GM12873 (cell line): ENCODE results near the gene CORO2B.

Experiments used
- CTCF ChIP-seq: IDR thresholded peaks from 2 replicates; pipeline ENCODE4 v1.5.1; 2012; ENCODE audit warnings: low read depth, mild to moderate bottlenecking, moderate library complexity, low read length, control low read depth; ENCODE audit not compliant: insufficient read depth; ENCODE audit errors: missing control alignments

The CORO2B gene

GRCh38 chr15:68559345-68560310, 19.2 kb upstream of the CORO2B start:
- peak; percentile 94 for TF ChIP-seq CTCF

DNA sequence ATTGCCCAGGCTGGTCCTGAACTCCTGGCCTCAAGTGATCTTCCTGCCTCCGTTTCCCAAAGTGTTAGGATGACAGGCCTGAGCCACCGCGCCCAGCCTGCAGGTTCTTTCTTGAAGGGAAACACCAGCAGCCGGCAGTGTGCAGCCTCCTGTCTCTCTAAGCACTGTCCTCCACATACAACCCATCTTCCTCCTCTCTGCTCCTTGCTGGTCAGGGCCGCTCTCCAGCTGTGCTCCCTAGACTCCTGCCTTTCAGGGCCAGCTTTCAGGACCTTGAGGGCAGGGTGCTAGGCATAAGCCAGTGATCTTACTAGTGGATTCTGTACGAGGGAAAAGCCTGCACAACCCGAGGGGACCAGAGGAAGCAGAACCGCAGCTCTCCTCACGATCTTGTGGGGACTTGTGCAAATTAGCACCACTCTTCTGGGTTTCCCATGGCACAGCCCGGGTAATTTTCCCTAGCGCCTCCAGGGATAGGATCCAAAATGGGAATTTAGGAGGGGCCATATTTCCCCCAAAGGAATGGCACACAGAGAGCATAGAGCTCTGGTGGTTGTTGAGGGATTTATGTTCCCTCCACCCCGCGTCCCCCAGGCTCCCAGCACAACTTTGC, 18.2 kb upstream of the CORO2B start:
- no peak for TF ChIP-seq CTCF

GRCh38 chr15:68561171-68561900, 17.5 kb upstream of the CORO2B start:
- no peak for TF ChIP-seq CTCF

DNA sequence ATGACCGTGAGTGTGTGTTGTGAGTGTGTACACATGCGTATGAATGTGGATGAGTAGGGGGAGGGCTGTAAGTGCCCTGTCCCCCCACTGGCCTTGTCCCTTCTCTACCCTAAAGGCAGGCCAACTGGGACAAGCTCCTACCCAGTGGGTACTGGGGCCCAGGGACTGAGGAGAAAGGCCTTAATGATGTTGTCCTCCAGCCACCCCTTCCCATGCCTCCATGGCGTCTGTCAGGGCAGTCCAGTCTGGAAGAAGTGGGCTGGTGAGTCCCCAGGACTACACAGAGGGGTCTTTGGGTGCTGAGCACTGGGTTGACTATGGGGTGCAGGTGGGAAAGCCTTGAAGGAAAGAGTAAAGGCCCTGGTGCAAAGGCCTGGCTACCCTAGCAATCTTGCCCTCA, 16.9 kb upstream of the CORO2B start:
- TF ChIP-seq CTCF = no peak

DNA sequence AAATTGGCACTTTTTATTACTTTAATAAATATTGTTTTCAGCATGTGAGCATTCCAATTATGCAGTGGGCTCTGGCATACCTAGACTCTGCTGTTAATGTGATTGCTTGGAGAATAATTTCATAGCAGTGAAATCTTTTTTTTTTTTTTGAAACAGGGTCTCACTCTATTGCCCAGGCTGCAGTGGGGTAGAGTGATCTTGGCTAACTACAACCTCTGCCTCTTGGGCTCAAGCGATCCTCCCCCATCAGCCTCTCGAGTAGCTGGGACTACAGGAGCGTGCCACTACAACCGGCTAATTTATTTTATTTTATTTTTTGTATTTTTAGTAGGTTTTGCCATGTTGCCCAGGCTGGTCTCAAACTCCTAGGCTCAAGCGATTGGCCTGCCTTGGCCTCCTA, 14.6 kb upstream of the CORO2B start:
- no peak for TF ChIP-seq CTCF

DNA sequence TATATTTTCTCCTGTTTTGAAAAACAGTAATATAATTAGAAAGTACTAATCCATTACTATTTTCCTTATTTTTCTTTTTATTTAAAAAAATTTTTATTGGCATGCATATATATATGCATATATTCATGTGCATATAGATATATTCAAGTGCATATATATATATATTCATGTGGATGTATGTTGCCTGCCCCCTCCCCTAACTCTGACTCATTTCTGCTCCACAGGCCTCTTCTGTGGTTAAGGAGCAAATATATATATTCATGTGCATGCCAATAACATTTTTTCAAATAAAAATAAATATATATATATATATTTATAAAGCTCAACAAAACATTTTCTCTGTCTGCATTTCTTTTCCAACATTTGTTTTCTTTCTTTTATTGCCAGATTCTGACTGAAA, 13.6 kb upstream of the CORO2B start:
- no peak for TF ChIP-seq CTCF

- no peak for TF ChIP-seq CTCF
Observed at GRCh38 chr15:68565726-68566125, 13.1 kb upstream of the CORO2B start.
